HCT116 (cell line): Measurements from ENCODE around the gene SH3YL1. TPM values are rescaled to one million over a fixed set of nuclear protein-coding genes. Genes with fewer than 3 reads are reported as not detected.

Experiments
- ATAC-seq: fragments of 200-7000 bp; cut with Tn5 transposase; 2 replicates; pipeline ENCODE4 v1.9.1; 2020; ENCODE audit warnings: mild to moderate bottlenecking, moderate library complexity
- BruUV-seq: library from RNA; stranded (reverse); fragments of 400-500 nt; replicated peaks from 2 replicates; lab custom pipeline; 2021; lab: Mats Ljungman, UMichigan
- CTCF ChIA-PET: fragments of 300-600 bp; sonication (Branson Sonifier 250); formaldehyde crosslinking; loops from one replicate; lab custom pipeline; 2021; ENCODE audit warnings: antibody characterized with exemption; lab: Charles Lee
- POLR2A ChIA-PET: fragments of 300-600, 350-600 bp; sonication (Branson Sonifier 250); formaldehyde crosslinking; loops from one replicate; lab custom pipeline; 2021; ENCODE audit warnings: antibody characterized with exemption; lab: Charles Lee
- RAD21 ChIA-PET, 2 experiments: fragments of 300-600 bp; sonication (Branson Sonifier 250); formaldehyde crosslinking; loops; one replicate each; lab custom pipeline; 2023; ENCODE audit warnings: low total read pairs in 2 of 2; ENCODE audit not compliant: uncharacterized antibody in 2 of 2, unreplicated experiment in 2 of 2, low non-redundant PET in 1 of 2; lab: Charles Lee
- DNase-seq: peaks from one replicate; pipeline ENCODE4 v3.0.0-alpha.2; 2010; ENCODE audit warnings: low read depth, low spot score
- H2AFZ ChIP-seq: fragments of 200-600 bp; shearing (Covaris generic), sonication (generic); 2 replicates; pipeline ENCODE4 v1.6.1; 2017; ENCODE audit warnings: low read depth, mixed run types, mixed read lengths, antibody characterized with exemption, low read length; ENCODE audit not compliant: poor library complexity, severe bottlenecking
- H3K27ac ChIP-seq: 2 replicates; pipeline ENCODE4 v1.5.1; 2012; ENCODE audit warnings: low read depth, low read length
- H3K27me3 ChIP-seq: fragments of 200-600 bp; sonication (generic); 2 replicates; pipeline ENCODE4 v1.6.1; 2016; ENCODE audit warnings: mixed run types, low read length, mixed read lengths; ENCODE audit not compliant: insufficient read depth
- H3K36me3 ChIP-seq, 2 experiments: fragments of 200-500 bp in 1 of 2; fragments of 200-600 bp in 1 of 2; sonication (Bioruptor generic) in 1 of 2; sonication (generic) in 1 of 2; 2 replicates each; pipeline versions ENCODE4 v1.5.1 to v1.6.1; 2014 to 2016; ENCODE audit warnings: low read length in 2 of 2, inconsistent platforms in 1 of 2, mixed read lengths in 1 of 2, mixed run types in 1 of 2; ENCODE audit not compliant: insufficient read depth in 2 of 2, control insufficient read depth in 1 of 2
- H3K4me1 ChIP-seq, 2 experiments: fragments of 200-600 bp in 1 of 2; sonication (generic) in 1 of 2; 2 replicates each; pipeline versions ENCODE4 v1.5.1 to v1.6.1; 2012 to 2017; ENCODE audit warnings: low read length in 2 of 2, inconsistent platforms in 1 of 2, mild to moderate bottlenecking in 1 of 2, mixed read lengths in 1 of 2, mixed run types in 1 of 2, moderate library complexity in 1 of 2; ENCODE audit not compliant: insufficient read depth in 2 of 2, control insufficient read depth in 1 of 2
- H3K4me2 ChIP-seq: fragments of 200-600 bp; sonication (generic); 2 replicates; pipeline ENCODE4 v1.6.1; 2017; ENCODE audit warnings: mixed run types, low read length, mixed read lengths
- H3K4me3 ChIP-seq, 2 experiments: fragments of 200-600 bp in 1 of 2; sonication (generic) in 1 of 2; replicated peaks in 1 of 2; 2 replicates each; pipeline ENCODE4 v1.5.1; 2011 to 2016; ENCODE audit warnings: low read length in 2 of 2, control low read depth in 1 of 2, low read depth in 1 of 2, mild to moderate bottlenecking in 1 of 2, mixed read lengths in 1 of 2, mixed run types in 1 of 2
- H3K79me2 ChIP-seq: fragments of 200-600 bp; sonication (generic); 2 replicates; pipeline ENCODE4 v1.6.1; 2017; ENCODE audit warnings: mild to moderate bottlenecking, mixed run types, low read length, moderate library complexity, mixed read lengths; ENCODE audit not compliant: insufficient read depth
- H3K9ac ChIP-seq: fragments of 200-600 bp; sonication (generic); 2 replicates; pipeline ENCODE4 v1.6.1; 2016; ENCODE audit warnings: low read length, mixed read lengths
- H3K9me2 ChIP-seq: fragments of 200-600 bp; sonication (generic), shearing (Covaris generic); 2 replicates; pipeline ENCODE4 v1.6.1; 2017; ENCODE audit warnings: mixed run types, mild to moderate bottlenecking, moderate library complexity; ENCODE audit not compliant: insufficient read depth
- H3K9me3 ChIP-seq, 2 experiments: fragments of 200-500 bp in 1 of 2; fragments of 200-600 bp in 1 of 2; sonication (Bioruptor generic) in 1 of 2; sonication (generic) in 1 of 2; 2 replicates each; pipeline ENCODE4 v1.6.1; 2014 to 2017; ENCODE audit warnings: low read length in 2 of 2, mixed read lengths in 2 of 2, inconsistent platforms in 1 of 2, low read depth in 1 of 2, mild to moderate bottlenecking in 1 of 2, mixed run types in 1 of 2, moderate library complexity in 1 of 2; ENCODE audit not compliant: control insufficient read depth in 1 of 2, insufficient read depth in 1 of 2
- H4K20me1 ChIP-seq: fragments of 200-600 bp; sonication (generic), shearing (Covaris generic); 2 replicates; pipeline ENCODE4 v1.6.1; 2017; ENCODE audit warnings: mixed run types, mild to moderate bottlenecking, moderate library complexity; ENCODE audit not compliant: insufficient read depth
- CBX3 ChIP-seq: IDR thresholded peaks from 2 replicates; pipeline ENCODE4 v1.6.1; 2012; ENCODE audit warnings: low read depth
- CEBPB ChIP-seq: IDR thresholded peaks from 2 replicates; pipeline ENCODE4 v1.6.1; 2012; ENCODE audit warnings: low read depth
- FOSL1 ChIP-seq: IDR thresholded peaks from 2 replicates; pipeline ENCODE4 v1.6.1; 2012; ENCODE audit warnings: low read depth
- MAX ChIP-seq: IDR thresholded peaks from 2 replicates; pipeline ENCODE4 v1.6.1; 2012
- POLR2A ChIP-seq: IDR thresholded peaks from 2 replicates; pipeline ENCODE4 v1.7.0; 2011; ENCODE audit warnings: borderline replicate concordance; ENCODE audit not compliant: insufficient read depth, insufficient read length; ENCODE audit errors: extremely low read depth
- YY1 ChIP-seq: IDR thresholded peaks from 2 replicates; pipeline ENCODE4 v1.6.1; 2011; ENCODE audit warnings: low read length, low read depth, moderate library complexity, mild to moderate bottlenecking; ENCODE audit not compliant: insufficient replicate concordance; ENCODE audit errors: extremely low read depth
- intact Hi-C: fragments of 100-400 bp; cut with micrococcal nuclease; formaldehyde crosslinking; loops from 2 replicates; pipeline ENCODE4 v1.10.0; 2022
- total RNA-seq: library from RNA; stranded (reverse); gene quantifications from one replicate; pipeline ENCODE4 v1.2.1, GENCODE V29; 2021; ENCODE audit not compliant: unreplicated experiment
- TF ChIP-seq, protein P1 (sequence below): IDR thresholded peaks from 2 replicates; pipeline ENCODE4 v1.6.1; 2012

Gene SH3YL1
- total RNA-seq, 1 experiment from 2014 or later, result 32.8 TPM

GRCh38 chr2:223451-223850, 40.4 kb downstream of the SH3YL1 start:
- no peaks in the 10 kb centered on the region for H3K79me2 ChIP-seq
- H4K20me1 ChIP-seq, result no peaks in the 10 kb centered on the region
- H3K4me3 ChIP-seq, result no peak overlapping the region
- H3K4me1 ChIP-seq, result no peaks in the 10 kb centered on the region
- no peak overlapping the region for H3K9ac ChIP-seq
- peaks cover 0 to 3% of the 10 kb centered on the region in 2 experiments; a peak in 2 of 4 replicates for H3K36me3 ChIP-seq
- H3K9me2 ChIP-seq, result no peaks in the 10 kb centered on the region
- intact Hi-C loops, result no loop called here
- no peaks in the 10 kb centered on the region for H3K27me3 ChIP-seq
- TF ChIP-seq YY1 (no peak), CBX3 (no peak), POLR2A (no peak), MAX (no peak)
- H3K9me3 ChIP-seq, result no peaks in the 10 kb centered on the region
- no peak overlapping the region for H3K27ac ChIP-seq
- no peak overlapping the region for H3K4me2 ChIP-seq
- ATAC-seq, result no peak
- BruUV-seq, result no TSS peak
- CTCF ChIA-PET, result no interaction called here
- DNase-seq, result no peak
- POLR2A ChIA-PET, result no interaction called here
- RAD21 ChIA-PET, result no interaction called here
- no peak overlapping the region for H2AFZ ChIP-seq

GRCh38 chr2:216068-216467, 47.8 kb downstream of the SH3YL1 start:
- ATAC-seq, result no peak
- no peak overlapping the region for H3K9ac ChIP-seq
- DNase-seq, result no peak
- intact Hi-C loops, result no loop called here
- H3K36me3 ChIP-seq, result no peaks in the 10 kb centered on the region; a peak in 1 of 4 replicates
- H4K20me1 ChIP-seq, result no peaks in the 10 kb centered on the region
- H3K79me2 ChIP-seq, result no peaks in the 10 kb centered on the region
- H3K9me3 ChIP-seq, result no peaks in the 10 kb centered on the region
- CTCF ChIA-PET, result no interaction called here
- POLR2A ChIA-PET, result no interaction called here
- no peaks in the 10 kb centered on the region for H3K9me2 ChIP-seq
- no TSS peak for BruUV-seq
- RAD21 ChIA-PET, result no interaction called here
- TF ChIP-seq CEBPB (no peak), CBX3 (no peak), FOSL1 (no peak)
- TF ChIP-seq, protein P1, sequence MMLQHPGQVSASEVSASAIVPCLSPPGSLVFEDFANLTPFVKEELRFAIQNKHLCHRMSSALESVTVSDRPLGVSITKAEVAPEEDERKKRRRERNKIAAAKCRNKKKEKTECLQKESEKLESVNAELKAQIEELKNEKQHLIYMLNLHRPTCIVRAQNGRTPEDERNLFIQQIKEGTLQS, result no peak
- no peak overlapping the region for H2AFZ ChIP-seq
- no peak overlapping the region for H3K4me2 ChIP-seq
- H3K4me3 ChIP-seq, result no peak overlapping the region
- no peak overlapping the region for H3K27ac ChIP-seq
- no peaks in the 10 kb centered on the region for H3K27me3 ChIP-seq
- no peaks in the 10 kb centered on the region for H3K4me1 ChIP-seq
